GM18861 (cell line): ENCODE data around the gene LOC101059915.
"Not testable (repeated sequence)": the region's sequence is repeated elsewhere in the genome, so short reads cannot be mapped to it uniquely, and the experiment has no call there.

ENCODE experiments used
- ATAC-seq: cut with Tn5 transposase; IDR thresholded peaks from one replicate; pipeline ENCODE4 v1.9.1; 2021; ENCODE audit not compliant: unreplicated experiment

LOC101059915 gene

DNA sequence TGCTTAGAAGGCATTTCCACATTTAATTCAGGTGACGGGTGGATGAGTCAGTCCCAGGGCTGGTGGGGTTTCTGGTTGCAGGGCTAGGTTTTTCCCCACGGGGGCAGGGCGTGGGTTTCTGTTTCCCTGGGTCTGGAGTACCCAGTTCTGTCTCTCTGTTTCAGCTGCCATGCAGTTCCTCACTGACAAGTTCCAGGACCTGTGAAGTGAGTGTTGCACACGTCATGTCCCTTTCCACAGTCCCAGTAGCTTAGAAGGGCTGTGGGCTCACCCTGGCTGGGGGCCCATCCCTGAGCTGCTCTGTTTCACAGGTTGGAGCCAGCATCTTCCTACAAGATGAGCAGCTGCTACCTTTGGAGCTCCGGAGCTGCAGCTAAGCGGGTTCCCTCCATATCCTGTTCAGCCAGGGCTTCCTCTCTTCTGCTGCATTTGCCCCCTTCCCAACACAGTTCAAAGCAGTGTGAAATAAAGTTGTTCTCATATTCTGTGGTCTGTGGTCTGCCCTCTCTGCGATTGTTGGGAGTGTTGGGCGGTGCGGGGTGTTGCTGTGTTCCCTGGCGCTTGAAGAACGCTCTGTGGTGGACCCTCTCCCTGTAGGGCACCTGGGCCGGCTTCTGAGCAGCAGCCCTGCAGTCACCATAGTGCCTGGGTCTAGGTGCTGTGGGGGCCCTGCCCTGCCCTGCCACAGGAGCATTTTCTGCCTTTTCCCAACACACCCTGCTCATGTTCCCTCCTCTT, 3.9 kb downstream of the LOC101059915 start:
- ATAC-seq: no peak

DNA sequence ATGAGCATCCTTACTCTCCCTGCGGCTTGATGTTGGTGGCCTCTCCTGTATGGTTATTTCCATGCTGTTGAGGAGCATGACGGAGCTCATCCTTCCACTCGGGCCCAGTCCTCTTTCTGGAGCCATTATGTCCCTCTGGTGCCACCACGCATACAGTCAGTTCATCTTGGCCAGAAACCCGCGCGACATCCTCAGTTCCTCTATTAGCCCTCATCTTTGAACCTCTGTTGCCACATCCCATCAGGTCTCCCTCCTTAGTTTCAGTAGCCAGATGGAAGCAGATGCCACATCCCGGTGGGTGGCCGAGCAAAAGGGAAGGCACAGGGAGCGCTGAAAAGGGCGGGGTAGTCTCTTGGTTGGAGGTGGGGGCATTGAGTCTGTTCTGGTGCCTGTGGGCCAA, 4.6 kb downstream of the LOC101059915 start:
- ATAC-seq: no peak

DNA sequence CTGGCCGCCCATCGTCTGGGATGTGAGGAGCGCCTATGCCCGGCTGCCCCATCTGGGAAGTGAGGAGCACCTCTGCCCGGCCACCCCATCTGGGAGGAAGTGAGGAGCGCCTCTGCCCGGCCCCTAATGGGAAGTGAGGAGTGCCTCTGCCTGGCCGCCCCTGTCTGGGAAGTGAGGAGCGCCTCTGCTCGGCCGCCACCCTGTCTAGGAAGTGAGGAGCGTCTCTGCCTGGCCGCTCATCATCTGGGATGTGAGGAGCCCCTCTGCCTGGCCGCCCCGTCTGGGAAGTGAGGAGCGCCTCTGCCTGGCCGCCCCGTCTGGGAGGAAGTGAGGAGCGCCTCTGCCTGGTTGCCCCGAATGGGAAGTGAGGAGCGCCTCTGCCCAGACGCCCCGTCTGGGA, 8.3 kb downstream of the LOC101059915 start:
- ATAC-seq: not testable (repeated sequence)

- not testable (repeated sequence) for ATAC-seq
Measured at GRCh38 chrX:71676068-71676795, 8.9 kb downstream of the LOC101059915 start.

DNA sequence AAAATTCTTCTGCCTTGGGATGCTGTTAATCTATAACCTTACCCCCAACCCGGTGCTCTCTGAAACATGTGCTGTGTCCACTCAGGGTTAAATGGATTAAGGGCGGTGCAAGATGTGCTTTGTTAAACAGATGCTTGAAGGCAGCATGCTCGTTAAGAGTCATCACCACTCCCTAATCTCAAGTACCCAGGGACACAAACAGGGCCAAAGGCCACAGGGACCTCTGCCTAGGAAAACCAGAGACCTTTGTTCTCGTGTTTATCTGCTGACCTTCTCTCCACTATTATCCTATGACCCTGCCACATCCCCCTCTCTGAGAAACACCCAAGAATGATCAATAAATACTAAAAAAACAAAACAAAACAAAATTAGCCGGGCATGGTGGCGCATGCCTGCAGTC, 9.8 kb downstream of the LOC101059915 start:
- not testable (repeated sequence) for ATAC-seq

- no peak for ATAC-seq
Measured at GRCh38 chrX:71679575-71680207, 12.3 kb downstream of the LOC101059915 start.

DNA sequence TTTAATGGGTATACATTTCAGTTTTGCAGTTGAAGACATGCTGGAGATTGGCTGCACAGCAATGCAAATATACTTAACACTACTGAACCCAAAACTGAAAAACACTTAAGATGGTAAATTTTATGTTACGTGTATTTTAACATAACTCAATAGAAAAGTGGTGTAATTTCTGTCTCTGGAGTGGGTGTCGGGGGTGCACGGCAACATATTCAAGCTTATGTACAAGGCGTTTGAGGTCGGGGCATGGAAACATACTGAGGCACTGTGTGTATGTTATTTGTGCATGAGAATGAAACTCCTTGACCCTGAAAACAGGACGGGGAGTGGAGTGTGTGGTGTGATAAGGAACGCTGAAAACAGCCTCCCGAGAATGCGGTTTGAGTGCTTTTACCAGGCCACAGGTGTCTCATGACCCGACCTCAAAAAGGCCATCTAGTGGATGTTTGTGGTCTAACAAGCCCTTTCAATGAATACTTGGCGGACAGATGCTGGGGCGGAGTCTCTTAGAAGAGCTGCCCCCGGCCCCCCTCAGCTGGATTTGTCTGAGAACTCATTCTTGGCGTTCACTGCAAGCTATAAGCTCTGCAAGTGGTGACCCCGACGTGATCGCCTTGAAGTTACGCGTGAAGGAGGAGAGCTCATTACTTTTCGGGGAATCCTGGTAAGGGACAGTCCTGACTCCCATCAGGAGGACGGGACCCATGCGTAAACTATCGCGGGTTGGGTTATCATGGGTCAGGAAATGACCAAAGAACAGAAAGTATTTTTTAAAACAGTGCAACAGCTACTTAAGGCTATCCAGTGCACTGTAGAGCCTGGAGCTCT, 29.5 kb downstream of the LOC101059915 start:
- peak; percentile 48 for ATAC-seq

DNA sequence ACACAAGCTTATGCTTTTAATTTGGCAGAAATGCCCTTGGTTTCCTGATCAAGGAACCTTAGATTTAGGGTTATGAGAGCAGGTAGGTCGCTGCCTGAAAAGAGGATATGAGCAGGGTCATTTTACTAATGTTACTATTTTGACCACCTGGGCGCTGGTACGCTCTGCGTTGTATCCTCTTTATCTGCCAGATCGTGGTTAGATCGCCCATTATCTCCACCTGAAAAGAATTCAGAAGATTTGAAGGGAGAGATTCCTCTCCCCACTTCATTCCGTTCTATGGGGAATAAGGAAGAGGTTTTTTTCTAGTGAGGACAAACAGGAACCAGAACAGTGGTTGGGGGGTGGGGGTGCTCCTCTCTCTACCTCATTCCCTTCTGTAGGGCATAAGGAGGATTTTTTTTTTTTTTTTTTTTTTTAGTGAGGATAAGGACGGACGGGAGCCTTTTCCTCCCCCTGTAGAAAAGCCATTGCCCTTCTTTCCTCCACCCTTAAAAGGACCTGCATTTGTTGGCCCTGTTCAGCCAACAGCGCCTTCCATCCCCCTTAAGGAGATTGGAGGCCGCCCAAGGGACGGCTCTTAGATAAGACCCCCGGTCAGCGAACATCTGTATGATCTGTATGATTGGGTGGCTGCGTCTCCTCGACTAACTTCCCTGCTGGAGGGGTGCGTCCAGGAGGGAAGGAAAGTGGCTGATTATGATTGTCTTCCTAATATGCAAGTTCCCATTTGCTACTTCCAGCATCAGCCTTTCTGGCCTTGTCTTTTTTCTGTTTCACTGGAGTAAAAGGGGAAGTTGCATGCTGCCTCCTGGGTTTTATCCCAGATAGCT, 30.3 kb downstream of the LOC101059915 start:
- peak; percentile 51 for ATAC-seq

DNA sequence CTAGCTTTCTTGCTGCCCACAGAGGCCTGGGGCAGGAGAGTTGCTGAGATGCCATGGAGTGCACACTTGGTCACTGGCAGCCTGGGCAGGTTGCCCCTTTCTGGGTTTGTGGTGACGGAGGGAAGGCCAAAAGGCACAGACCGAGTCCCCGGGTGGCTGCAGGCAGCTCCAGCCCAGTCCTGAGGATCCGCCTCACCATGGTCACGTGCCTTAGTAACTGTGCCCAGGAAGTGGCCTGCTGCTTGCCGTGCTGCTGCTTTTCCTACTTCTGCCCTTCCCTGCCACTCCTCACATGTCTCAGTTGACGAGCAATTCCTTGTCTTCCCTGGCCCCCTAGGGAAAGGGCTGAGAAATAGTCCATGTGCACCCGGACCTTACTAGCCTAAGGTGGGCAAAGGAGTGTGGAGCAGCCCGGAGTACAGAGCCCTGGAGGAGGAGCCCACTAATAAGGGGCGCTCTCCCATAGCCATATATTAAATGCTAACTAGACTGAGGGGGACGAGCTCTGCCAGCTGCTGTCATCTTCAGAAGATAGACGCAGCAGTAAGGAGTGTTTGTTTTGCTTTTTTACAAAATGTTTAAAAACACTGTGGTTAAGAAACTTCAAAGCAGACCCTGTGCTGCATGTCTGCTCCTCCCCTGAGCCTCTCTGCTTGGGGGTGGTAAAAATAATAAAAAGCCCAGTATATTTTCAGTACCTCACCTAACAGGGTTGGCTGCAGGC, 31.1 kb downstream of the LOC101059915 start:
- not testable (repeated sequence) for ATAC-seq

DNA sequence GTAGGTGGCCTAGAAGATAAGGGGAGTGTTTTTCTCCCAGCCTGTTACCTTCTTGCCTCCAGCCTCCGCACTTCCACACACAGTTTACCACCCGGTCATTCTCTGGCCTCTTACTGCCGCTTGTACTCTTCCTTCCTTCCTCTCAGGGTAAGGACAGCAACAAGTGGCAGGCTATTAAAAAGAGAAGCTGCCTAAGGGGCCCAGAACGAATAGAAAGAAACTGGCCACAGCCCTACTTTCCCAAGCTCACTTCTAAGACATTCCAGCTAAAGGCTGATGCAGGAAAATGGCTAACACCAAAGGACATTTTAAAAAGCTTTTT, 31.6 kb downstream of the LOC101059915 start:
- not testable (repeated sequence) for ATAC-seq

DNA sequence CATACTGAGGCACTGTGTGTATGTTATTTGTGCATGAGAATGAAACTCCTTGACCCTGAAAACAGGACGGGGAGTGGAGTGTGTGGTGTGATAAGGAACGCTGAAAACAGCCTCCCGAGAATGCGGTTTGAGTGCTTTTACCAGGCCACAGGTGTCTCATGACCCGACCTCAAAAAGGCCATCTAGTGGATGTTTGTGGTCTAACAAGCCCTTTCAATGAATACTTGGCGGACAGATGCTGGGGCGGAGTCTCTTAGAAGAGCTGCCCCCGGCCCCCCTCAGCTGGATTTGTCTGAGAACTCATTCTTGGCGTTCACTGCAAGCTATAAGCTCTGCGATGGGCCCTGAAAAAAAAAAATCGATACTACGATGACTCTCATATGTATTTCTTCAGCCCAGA, 35.5 kb downstream of the LOC101059915 start:
- ATAC-seq: peak; percentile 63

DNA sequence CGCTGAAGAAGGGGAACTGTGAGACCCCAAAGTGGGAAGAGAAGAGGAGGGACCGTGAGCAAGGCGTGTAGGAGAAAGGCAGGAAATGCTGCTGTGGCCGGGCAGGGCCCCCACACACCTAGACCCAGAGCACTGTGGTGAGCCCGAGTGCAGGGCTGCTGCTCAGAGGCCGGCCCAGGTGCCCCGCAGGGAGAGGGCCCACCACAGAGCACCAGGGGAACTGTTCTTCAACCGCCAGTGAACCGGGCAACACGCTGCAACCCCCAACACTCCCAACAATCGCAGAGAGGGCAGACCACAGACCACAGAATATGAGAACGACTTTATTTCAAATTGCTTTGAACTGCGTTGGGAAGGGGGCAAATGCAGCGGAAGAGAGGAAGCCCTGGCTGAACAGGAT, 46.7 kb downstream of the LOC101059915 start:
- ATAC-seq: not testable (repeated sequence)

- ATAC-seq: not testable (repeated sequence)
Measured at GRCh38 chrX:71715551-71715950, 48.2 kb downstream of the LOC101059915 start.

DNA sequence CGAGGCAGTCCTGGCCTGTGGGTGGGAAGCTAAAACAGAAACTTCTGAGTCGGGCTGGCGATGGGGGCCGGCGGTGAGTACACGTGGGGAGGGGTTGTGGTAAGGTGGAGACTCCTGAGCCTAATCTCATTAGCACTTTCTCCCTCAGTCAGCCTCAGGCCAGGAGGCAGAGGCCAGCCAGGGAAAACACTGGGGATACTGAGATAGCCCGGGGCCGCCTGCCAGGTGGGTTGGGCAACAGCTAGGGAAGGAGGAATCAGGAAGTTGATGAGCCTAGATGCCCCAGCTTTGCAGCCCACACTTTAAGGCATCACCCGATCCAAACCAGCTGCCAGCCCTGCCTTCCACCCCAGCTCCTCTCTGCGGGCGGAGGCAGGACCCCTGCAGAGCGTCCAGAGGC, 49.0 kb downstream of the LOC101059915 start:
- ATAC-seq: not testable (repeated sequence)

- ATAC-seq: not testable (repeated sequence)
Measured at GRCh38 chrX:71718185-71718584, 50.8 kb downstream of the LOC101059915 start, which contains the start of gene CXorf49. TSS of gene CXorf49 (minus strand) at chrX:71718285. CDS start at chrX:71718151, 134 bp downstream.

- ATAC-seq: not testable (repeated sequence)
Measured at GRCh38 chrX:71719195-71719594, 51.8 kb downstream of the LOC101059915 start.

- not testable (repeated sequence) for ATAC-seq
Measured at GRCh38 chrX:71720289-71720886, 53.0 kb downstream of the LOC101059915 start.
